Measurements from ENCODE around the gene HHLA2.

- TF ChIP-seq CREB5 (CRISPR knock-in tag; IDR thresholded peaks at IDR 0.05; ENCODE audit: low read depth) (no peak), PATZ1 (CRISPR knock-in tag; IDR thresholded peaks at IDR 0.05; ENCODE audit: borderline replicate concordance) (no peak), RARB (CRISPR knock-in tag; IDR thresholded peaks at IDR 0.05) (no peak)
Measured at GRCh38 chr3:108377384-108377783, 81.0 kb downstream of the HHLA2 start.

All from SK-N-SH treated with all-trans-retinoic acid at 6 μM for 48 hours (cell line).